CD4-positive, alpha-beta T cell treated with Interleukin-17A for 4 hours (primary cell): ENCODE measurements around the gene HS6ST1.

Experiments
- DNase-seq: peaks from one replicate; pipeline ENCODE4 v3.0.0-alpha.2; 2020; ENCODE audit warnings: mixed read lengths

The HS6ST1 gene

GRCh38 chr2:128347701-128348539, 29.3 kb upstream of the HS6ST1 start:
- DNase-seq: no peak

- no peak for DNase-seq
Measured at GRCh38 chr2:128347171-128347558, 28.5 kb upstream of the HS6ST1 start.

- no peak for DNase-seq
Measured at GRCh38 chr2:128346291-128347170, 27.9 kb upstream of the HS6ST1 start.

- DNase-seq: no peak
Measured at GRCh38 chr2:128345436-128346165, 26.9 kb upstream of the HS6ST1 start.

GRCh38 chr2:128344101-128344500, 25.4 kb upstream of the HS6ST1 start:
- no peak for DNase-seq

- no peak for DNase-seq
Measured at GRCh38 chr2:128343459-128343858, 24.8 kb upstream of the HS6ST1 start.

- no peak for DNase-seq
Measured at GRCh38 chr2:128342550-128342949, 23.9 kb upstream of the HS6ST1 start.

- DNase-seq: no peak
Measured at GRCh38 chr2:128341621-128342020, 23.0 kb upstream of the HS6ST1 start.

- DNase-seq: no peak
Measured at GRCh38 chr2:128332091-128332634, 13.5 kb upstream of the HS6ST1 start.

GRCh38 chr2:128330583-128330982, 11.9 kb upstream of the HS6ST1 start:
- no peak for DNase-seq

GRCh38 chr2:128329607-128330006, 10.9 kb upstream of the HS6ST1 start:
- no peak for DNase-seq

- no peak for DNase-seq
Measured at GRCh38 chr2:128327180-128327964, 8.7 kb upstream of the HS6ST1 start.

GRCh38 chr2:128326346-128326745, 7.7 kb upstream of the HS6ST1 start:
- DNase-seq: no peak

- DNase-seq: no peak
Measured at GRCh38 chr2:128325611-128326181, 7.0 kb upstream of the HS6ST1 start.

- no peak for DNase-seq
Measured at GRCh38 chr2:128324897-128325410, 6.3 kb upstream of the HS6ST1 start.

- no peak for DNase-seq
Measured at GRCh38 chr2:128324008-128324896, 5.6 kb upstream of the HS6ST1 start.

GRCh38 chr2:128323555-128323931, 4.9 kb upstream of the HS6ST1 start:
- DNase-seq: peak; percentile 2

GRCh38 chr2:128322715-128323554, 4.3 kb upstream of the HS6ST1 start:
- peak; percentile 9 for DNase-seq
